HepG2 (cell line): ENCODE results near the gene ZNF490. TPM values are rescaled to one million over a fixed set of nuclear protein-coding genes. Genes with fewer than 3 reads are reported as not detected.
A peak's percentile ranks its signal among the peaks of the same experiment; 100 is the strongest.

ENCODE experiments used
- ATF1 ChIP-seq: IDR thresholded peaks from 2 replicates; pipeline ENCODE4 v1.6.1; 2016; ENCODE audit warnings: mild to moderate bottlenecking, control low read depth
- HDAC6 ChIP-seq: fragments of 200-600 bp; sonication (generic); IDR thresholded peaks from 2 replicates; pipeline ENCODE4 v1.7.0; 2017; ENCODE audit warnings: mild to moderate bottlenecking, antibody characterized with exemption, low read length, low read depth
- HOXA5 ChIP-seq: sonication (generic); formaldehyde crosslinking; IDR thresholded peaks from 2 replicates; pipeline ENCODE4 v1.4.0; 2020; ENCODE audit warnings: missing genetic modification reagents
- MBNL3 ChIP-seq: fragments of 250-450 bp; sonication (Bioruptor Pico); conservative IDR thresholded peaks from 2 replicates; pipeline ENCODE4 v1.8.0; 2022; ENCODE audit warnings: mild to moderate bottlenecking, inconsistent platforms
- PHB2 ChIP-seq: fragments of 450-650 bp; IDR thresholded peaks from 2 replicates; pipeline ENCODE4 v1.6.1; 2018; ENCODE audit not compliant: partially characterized antibody
- SETDB1 ChIP-seq: sonication (generic); formaldehyde crosslinking; IDR thresholded peaks from 2 replicates; pipeline ENCODE4 v1.5.1; 2020; ENCODE audit warnings: missing genetic modification reagents, mild to moderate bottlenecking, borderline replicate concordance
- SMAD9 ChIP-seq: sonication (generic); formaldehyde crosslinking; IDR thresholded peaks from 2 replicates; pipeline ENCODE4 v1.5.1; 2020; ENCODE audit warnings: mild to moderate bottlenecking, missing genetic modification reagents
- ZBTB1 ChIP-seq: sonication (generic); formaldehyde crosslinking; IDR thresholded peaks from 2 replicates; pipeline ENCODE4 v1.4.0; 2020; ENCODE audit warnings: missing genetic modification reagents, borderline replicate concordance
- ZFP37 ChIP-seq: sonication (generic); formaldehyde crosslinking; IDR thresholded peaks from 2 replicates; pipeline ENCODE4 v1.4.0; 2020; ENCODE audit warnings: missing genetic modification reagents, borderline replicate concordance
- ZNF24 ChIP-seq: fragments of 450-650 bp; IDR thresholded peaks from 2 replicates; pipeline ENCODE4 v1.6.1; 2017; ENCODE audit warnings: antibody characterized with exemption, mild to moderate bottlenecking
- ZNF263 ChIP-seq: sonication (generic); formaldehyde crosslinking; IDR thresholded peaks from 2 replicates; pipeline ENCODE4 v1.4.0; 2020; ENCODE audit warnings: missing genetic modification reagents
- ZNF44 ChIP-seq: sonication (generic); formaldehyde crosslinking; IDR thresholded peaks from 2 replicates; pipeline ENCODE4 v1.5.1; 2020; ENCODE audit warnings: mild to moderate bottlenecking, missing genetic modification reagents
- ZNF546 ChIP-seq: sonication (generic); formaldehyde crosslinking; conservative IDR thresholded peaks from 2 replicates; pipeline ENCODE4 v1.8.1; 2023; ENCODE audit warnings: mild to moderate bottlenecking, missing genetic modification reagents
- ZNF564 ChIP-seq: sonication (generic); formaldehyde crosslinking; IDR thresholded peaks from 2 replicates; pipeline ENCODE4 v1.8.1; 2023; ENCODE audit warnings: mild to moderate bottlenecking, missing genetic modification reagents
- ZNF674 ChIP-seq: sonication (generic); formaldehyde crosslinking; IDR thresholded peaks from 2 replicates; pipeline ENCODE4 v1.5.0; 2020; ENCODE audit warnings: low read depth, mild to moderate bottlenecking, missing genetic modification reagents
- polyA plus RNA-seq, 8 experiments: library from polyadenylated mRNA; depleted of rRNA in 3 of 8; stranded (reverse) in 7 of 8; unstranded in 1 of 8; fragments of >200 nt; fragmentation: Illumina TruSeq in 4 of 8; extraction: Trizol in 4 of 8; gene quantifications; 2 replicates each; pipeline versions ENCODE4 v1.2.1 to v1.2.3, GENCODE V29; 2011 to 2016; ENCODE audit warnings: low read depth in 4 of 8, missing spikeins in 1 of 8, mixed read lengths in 1 of 8; ENCODE audit not compliant: insufficient read depth in 1 of 8
- total RNA-seq, 5 experiments: library from RNA; depleted of rRNA; stranded (reverse); fragments of >200 nt; fragmentation: Illumina TruSeq; extraction: Trizol; gene quantifications; 2 replicates each; pipeline ENCODE4 v1.2.3, GENCODE V29; 2016; ENCODE audit warnings: low read depth in 1 of 5
- TF ChIP-seq, protein P1 (sequence below): IDR thresholded peaks from 2 replicates; pipeline ENCODE4 v1.6.1; 2016; ENCODE audit warnings: missing compliant biosample characterization, missing genetic modification reagents, borderline replicate concordance
- TF ChIP-seq, protein P2 (sequence below): sonication (generic); formaldehyde crosslinking; IDR thresholded peaks from 2 replicates; pipeline ENCODE4 v1.4.0; 2020; ENCODE audit warnings: mild to moderate bottlenecking, low read depth, missing genetic modification reagents
- TF ChIP-seq, protein P3 (sequence below): sonication (generic); formaldehyde crosslinking; conservative IDR thresholded peaks from 2 replicates; pipeline ENCODE4 v1.4.0; 2020; ENCODE audit warnings: missing genetic modification reagents
- TF ChIP-seq, protein P4 (sequence below): fragments of 450-650 bp; IDR thresholded peaks from 2 replicates; pipeline ENCODE4 v1.6.1; 2017; ENCODE audit warnings: mild to moderate bottlenecking
- TF ChIP-seq, protein P5 (sequence below): sonication (generic); formaldehyde crosslinking; IDR thresholded peaks from 2 replicates; pipeline ENCODE4 v1.4.0; 2020; ENCODE audit warnings: missing genetic modification reagents, mild to moderate bottlenecking, borderline replicate concordance

The ZNF490 gene
- total and polyA plus RNA-seq, 2 of the 13 experiments (the other 11 are each of a cell fraction or from before 2014, with no cell fraction given) = 1.3 to 2.9 TPM

DNA sequence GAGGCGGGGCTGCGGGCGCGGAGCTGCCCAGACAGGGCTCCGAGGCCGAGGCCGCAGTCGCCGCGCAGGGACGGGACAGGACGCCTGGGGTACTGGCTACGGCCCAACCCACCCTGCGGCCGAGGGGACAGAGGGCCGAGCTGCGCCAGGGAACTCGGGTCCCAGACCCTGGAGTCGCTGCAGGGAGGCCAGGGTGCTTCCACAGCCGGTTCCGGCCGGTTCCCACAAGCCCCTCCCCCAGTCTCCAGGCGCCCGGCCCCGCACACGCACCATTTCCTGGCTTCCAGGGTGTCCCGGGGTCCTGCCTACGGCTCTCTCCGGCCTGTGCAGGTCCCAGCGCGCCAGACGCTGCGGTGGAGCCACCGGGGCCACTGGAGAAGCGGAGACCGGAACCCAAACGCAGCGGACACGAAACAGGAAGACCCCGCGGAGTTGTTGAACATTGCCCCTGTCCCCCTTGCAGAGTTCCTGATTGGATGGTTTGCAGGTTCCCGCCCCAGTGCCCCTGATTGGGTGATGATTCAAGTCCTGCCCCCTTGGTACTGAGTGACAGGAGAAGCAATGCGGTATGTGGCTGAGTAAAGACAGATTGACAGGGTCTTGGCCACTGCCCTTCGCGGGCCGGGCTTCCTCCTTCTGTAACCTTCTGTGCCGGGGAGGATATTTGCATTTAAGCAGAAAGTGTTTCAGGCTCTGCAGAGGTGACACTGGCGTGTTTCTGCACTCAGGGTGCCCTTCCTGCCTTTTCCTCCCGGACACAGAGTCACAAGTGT, 59.4 kb downstream of the ZNF490 start, which contains the start of gene ZNF564 (continued):
- TF ChIP-seq, protein P1, sequence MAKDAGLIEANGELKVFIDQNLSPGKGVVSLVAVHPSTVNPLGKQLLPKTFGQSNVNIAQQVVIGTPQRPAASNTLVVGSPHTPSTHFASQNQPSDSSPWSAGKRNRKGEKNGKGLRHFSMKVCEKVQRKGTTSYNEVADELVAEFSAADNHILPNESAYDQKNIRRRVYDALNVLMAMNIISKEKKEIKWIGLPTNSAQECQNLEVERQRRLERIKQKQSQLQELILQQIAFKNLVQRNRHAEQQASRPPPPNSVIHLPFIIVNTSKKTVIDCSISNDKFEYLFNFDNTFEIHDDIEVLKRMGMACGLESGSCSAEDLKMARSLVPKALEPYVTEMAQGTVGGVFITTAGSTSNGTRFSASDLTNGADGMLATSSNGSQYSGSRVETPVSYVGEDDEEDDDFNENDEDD (CRISPR knock-in tag) = peak; percentile 28; the same call in 1 of the 2 replicates
- TF ChIP-seq ZNF564 (CRISPR knock-in tag) (peak; percentile 67), ZNF263 (peak; percentile 26; the same call in 1 of the 2 replicates), PHB2 (no peak), SMAD9 (CRISPR knock-in tag) (peak; percentile 72; the same call in 1 of the 2 replicates), HDAC6 (no peak), ZNF44 (peak; percentile 75; the same call in 1 of the 2 replicates), SETDB1 (no peak), ZBTB1 (CRISPR knock-in tag) (no peak), ZNF674 (0 out of 2 replicates have a peak, but pooled peaks have one; percentile 48), ZNF546 (CRISPR knock-in tag) (peak; percentile 72; the same call in 1 of the 2 replicates), ZNF24 (no peak), ATF1 (peak; percentile 63), ZFP37 (0 out of 2 replicates have a peak, but pooled peaks have one; percentile 38), HOXA5 (CRISPR knock-in tag) (0 out of 2 replicates have a peak, but pooled peaks have one; percentile 57), MBNL3 (no peak)
- TF ChIP-seq, protein P2, sequence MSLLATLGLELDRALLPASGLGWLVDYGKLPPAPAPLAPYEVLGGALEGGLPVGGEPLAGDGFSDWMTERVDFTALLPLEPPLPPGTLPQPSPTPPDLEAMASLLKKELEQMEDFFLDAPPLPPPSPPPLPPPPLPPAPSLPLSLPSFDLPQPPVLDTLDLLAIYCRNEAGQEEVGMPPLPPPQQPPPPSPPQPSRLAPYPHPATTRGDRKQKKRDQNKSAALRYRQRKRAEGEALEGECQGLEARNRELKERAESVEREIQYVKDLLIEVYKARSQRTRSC (CRISPR knock-in tag) = no peak; the same call in 1 of the 2 replicates
- TF ChIP-seq, protein P3, sequence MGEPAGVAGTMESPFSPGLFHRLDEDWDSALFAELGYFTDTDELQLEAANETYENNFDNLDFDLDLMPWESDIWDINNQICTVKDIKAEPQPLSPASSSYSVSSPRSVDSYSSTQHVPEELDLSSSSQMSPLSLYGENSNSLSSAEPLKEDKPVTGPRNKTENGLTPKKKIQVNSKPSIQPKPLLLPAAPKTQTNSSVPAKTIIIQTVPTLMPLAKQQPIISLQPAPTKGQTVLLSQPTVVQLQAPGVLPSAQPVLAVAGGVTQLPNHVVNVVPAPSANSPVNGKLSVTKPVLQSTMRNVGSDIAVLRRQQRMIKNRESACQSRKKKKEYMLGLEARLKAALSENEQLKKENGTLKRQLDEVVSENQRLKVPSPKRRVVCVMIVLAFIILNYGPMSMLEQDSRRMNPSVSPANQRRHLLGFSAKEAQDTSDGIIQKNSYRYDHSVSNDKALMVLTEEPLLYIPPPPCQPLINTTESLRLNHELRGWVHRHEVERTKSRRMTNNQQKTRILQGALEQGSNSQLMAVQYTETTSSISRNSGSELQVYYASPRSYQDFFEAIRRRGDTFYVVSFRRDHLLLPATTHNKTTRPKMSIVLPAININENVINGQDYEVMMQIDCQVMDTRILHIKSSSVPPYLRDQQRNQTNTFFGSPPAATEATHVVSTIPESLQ (CRISPR knock-in tag) = no peak; the same call in 1 of the 2 replicates
- TF ChIP-seq, protein P4, sequence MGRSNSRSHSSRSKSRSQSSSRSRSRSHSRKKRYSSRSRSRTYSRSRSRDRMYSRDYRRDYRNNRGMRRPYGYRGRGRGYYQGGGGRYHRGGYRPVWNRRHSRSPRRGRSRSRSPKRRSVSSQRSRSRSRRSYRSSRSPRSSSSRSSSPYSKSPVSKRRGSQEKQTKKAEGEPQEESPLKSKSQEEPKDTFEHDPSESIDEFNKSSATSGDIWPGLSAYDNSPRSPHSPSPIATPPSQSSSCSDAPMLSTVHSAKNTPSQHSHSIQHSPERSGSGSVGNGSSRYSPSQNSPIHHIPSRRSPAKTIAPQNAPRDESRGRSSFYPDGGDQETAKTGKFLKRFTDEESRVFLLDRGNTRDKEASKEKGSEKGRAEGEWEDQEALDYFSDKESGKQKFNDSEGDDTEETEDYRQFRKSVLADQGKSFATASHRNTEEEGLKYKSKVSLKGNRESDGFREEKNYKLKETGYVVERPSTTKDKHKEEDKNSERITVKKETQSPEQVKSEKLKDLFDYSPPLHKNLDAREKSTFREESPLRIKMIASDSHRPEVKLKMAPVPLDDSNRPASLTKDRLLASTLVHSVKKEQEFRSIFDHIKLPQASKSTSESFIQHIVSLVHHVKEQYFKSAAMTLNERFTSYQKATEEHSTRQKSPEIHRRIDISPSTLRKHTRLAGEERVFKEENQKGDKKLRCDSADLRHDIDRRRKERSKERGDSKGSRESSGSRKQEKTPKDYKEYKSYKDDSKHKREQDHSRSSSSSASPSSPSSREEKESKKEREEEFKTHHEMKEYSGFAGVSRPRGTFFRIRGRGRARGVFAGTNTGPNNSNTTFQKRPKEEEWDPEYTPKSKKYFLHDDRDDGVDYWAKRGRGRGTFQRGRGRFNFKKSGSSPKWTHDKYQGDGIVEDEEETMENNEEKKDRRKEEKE = no peak
- TF ChIP-seq, protein P5, sequence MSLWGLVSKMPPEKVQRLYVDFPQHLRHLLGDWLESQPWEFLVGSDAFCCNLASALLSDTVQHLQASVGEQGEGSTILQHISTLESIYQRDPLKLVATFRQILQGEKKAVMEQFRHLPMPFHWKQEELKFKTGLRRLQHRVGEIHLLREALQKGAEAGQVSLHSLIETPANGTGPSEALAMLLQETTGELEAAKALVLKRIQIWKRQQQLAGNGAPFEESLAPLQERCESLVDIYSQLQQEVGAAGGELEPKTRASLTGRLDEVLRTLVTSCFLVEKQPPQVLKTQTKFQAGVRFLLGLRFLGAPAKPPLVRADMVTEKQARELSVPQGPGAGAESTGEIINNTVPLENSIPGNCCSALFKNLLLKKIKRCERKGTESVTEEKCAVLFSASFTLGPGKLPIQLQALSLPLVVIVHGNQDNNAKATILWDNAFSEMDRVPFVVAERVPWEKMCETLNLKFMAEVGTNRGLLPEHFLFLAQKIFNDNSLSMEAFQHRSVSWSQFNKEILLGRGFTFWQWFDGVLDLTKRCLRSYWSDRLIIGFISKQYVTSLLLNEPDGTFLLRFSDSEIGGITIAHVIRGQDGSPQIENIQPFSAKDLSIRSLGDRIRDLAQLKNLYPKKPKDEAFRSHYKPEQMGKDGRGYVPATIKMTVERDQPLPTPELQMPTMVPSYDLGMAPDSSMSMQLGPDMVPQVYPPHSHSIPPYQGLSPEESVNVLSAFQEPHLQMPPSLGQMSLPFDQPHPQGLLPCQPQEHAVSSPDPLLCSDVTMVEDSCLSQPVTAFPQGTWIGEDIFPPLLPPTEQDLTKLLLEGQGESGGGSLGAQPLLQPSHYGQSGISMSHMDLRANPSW (CRISPR knock-in tag) = no peak
